GM12878 (cell line): ENCODE measurements around the gene DIAPH3. TPM values are rescaled to one million over a fixed set of nuclear protein-coding genes. Genes with fewer than 3 reads are reported as not detected.

Experiments used
- ATAC-seq: fragments of 200-7000 bp; cut with Tn5 transposase; 3 replicates; pipeline ENCODE4 v1.9.1; 2020; ENCODE audit warnings: mild to moderate bottlenecking, moderate library complexity
- BruUV-seq: library from RNA; stranded (reverse); fragments of 400-500 nt; replicated peaks from 2 replicates; lab custom pipeline; 2021; lab: Mats Ljungman, UMichigan
- CTCF ChIA-PET: fragments of 300-600 bp; sonication (Branson Sonifier 250); formaldehyde crosslinking; extraction: SDS; loops from one replicate; lab custom pipeline; 2021; ENCODE audit warnings: inconsistent platforms; lab: Yijun Ruan, JAX
- POLR2A ChIA-PET: fragments of 350-600 bp; formaldehyde crosslinking; extraction: SDS; loops from one replicate; lab custom pipeline; 2021; ENCODE audit warnings: inconsistent platforms; lab: Charles Lee
- RAD21 ChIA-PET: fragments of 300-600 bp; sonication (Branson Sonifier 250); formaldehyde crosslinking; loops from one replicate; lab custom pipeline; 2023; ENCODE audit warnings: antibody characterized with exemption; ENCODE audit not compliant: unreplicated experiment; lab: Charles Lee
- SMC1A ChIA-PET: fragments of 300-600 bp; sonication (Branson Sonifier 250); formaldehyde crosslinking; loops from one replicate; lab custom pipeline; 2023; ENCODE audit not compliant: unreplicated experiment, uncharacterized antibody; lab: Charles Lee
- DNase-seq: peaks from one replicate; pipeline ENCODE4 v3.0.0-alpha.2; 2011; ENCODE audit warnings: low read depth, low spot score
- FAIRE-seq: peaks from 3 replicates; lab custom pipeline; 2011; peaks lifted over from hg19 to GRCh38; lab: Jason Lieb, UNC
- H2AFZ ChIP-seq: 2 replicates; pipeline ENCODE4 v1.6.0; 2011; ENCODE audit warnings: low read depth, low read length, control low read depth; ENCODE audit not compliant: control insufficient read depth
- H3K27ac ChIP-seq: 2 replicates; pipeline ENCODE4 v1.5.1; 2011; ENCODE audit warnings: control low read depth; ENCODE audit not compliant: control insufficient read depth, insufficient read depth
- H3K27me3 ChIP-seq, 2 experiments: replicated peaks in 1 of 2; 2 replicates each; pipeline versions ENCODE4 v1.6.0 to v1.6.1; 2011; ENCODE audit warnings: low read length in 1 of 2; ENCODE audit not compliant: control insufficient read depth in 2 of 2, insufficient read depth in 2 of 2
- H3K36me3 ChIP-seq, 2 experiments: 2 replicates each; pipeline ENCODE4 v1.5.1; 2011; ENCODE audit warnings: low read length in 1 of 2; ENCODE audit not compliant: control insufficient read depth in 2 of 2, insufficient read depth in 2 of 2
- H3K4me1 ChIP-seq: 2 replicates; pipeline ENCODE4 v1.6.1; 2011; ENCODE audit warnings: mild to moderate bottlenecking, low read length, moderate library complexity, mixed read lengths; ENCODE audit not compliant: control insufficient read depth, insufficient read depth
- H3K4me2 ChIP-seq: 2 replicates; pipeline ENCODE4 v1.6.0; 2011; ENCODE audit warnings: control low read depth; ENCODE audit not compliant: control insufficient read depth, insufficient read depth
- H3K4me3 ChIP-seq: fragments of 200-600 bp; sonication (generic); 2 replicates; pipeline ENCODE4 v1.5.1; 2016
- H3K79me2 ChIP-seq: 2 replicates; pipeline ENCODE4 v1.6.0; 2011; ENCODE audit warnings: low read length; ENCODE audit not compliant: control insufficient read depth, insufficient read depth
- H3K9ac ChIP-seq: 2 replicates; pipeline ENCODE4 v1.8.0; 2011; ENCODE audit warnings: low read length, control low read depth, mixed read lengths; ENCODE audit not compliant: control insufficient read depth, insufficient read depth
- H3K9me3 ChIP-seq: replicated peaks from 3 replicates; pipeline ENCODE4 v1.5.1; 2011; ENCODE audit warnings: mild to moderate bottlenecking, low read length; ENCODE audit not compliant: control insufficient read depth, insufficient read depth
- H4K20me1 ChIP-seq: 2 replicates; pipeline ENCODE4 v1.6.0; 2011; ENCODE audit not compliant: control insufficient read depth, insufficient read depth
- BRCA1 ChIP-seq: IDR thresholded peaks from 2 replicates; pipeline ENCODE4 v1.6.1; 2011; ENCODE audit warnings: low read depth, low read length, improper control_type of control experiment
- GABPA ChIP-seq: IDR thresholded peaks from 2 replicates; pipeline ENCODE4 v1.6.1; 2014; ENCODE audit warnings: antibody characterized with exemption, low read depth, mild to moderate bottlenecking, inconsistent platforms
- IRF5 ChIP-seq: fragments of 450-650 bp; IDR thresholded peaks from 2 replicates; pipeline ENCODE4 v1.6.1; 2017; ENCODE audit warnings: borderline replicate concordance
- LARP7 ChIP-seq: fragments of 450-650 bp; IDR thresholded peaks from 2 replicates; pipeline ENCODE4 v1.6.1; 2017; ENCODE audit warnings: mild to moderate bottlenecking
- MEF2A ChIP-seq: IDR thresholded peaks from 2 replicates; pipeline ENCODE4 v1.6.1; 2011; ENCODE audit warnings: low read depth, mild to moderate bottlenecking, low read length, moderate library complexity; ENCODE audit not compliant: insufficient read depth
- NBN ChIP-seq: fragments of 450-650 bp; IDR thresholded peaks from 2 replicates; pipeline ENCODE4 v1.6.1; 2016
- NFXL1 ChIP-seq: fragments of 450-650 bp; IDR thresholded peaks from 2 replicates; pipeline ENCODE4 v1.6.1; 2017; ENCODE audit warnings: antibody characterized with exemption, mild to moderate bottlenecking, borderline replicate concordance
- POLR2AphosphoS5 ChIP-seq: IDR thresholded peaks from 2 replicates; pipeline ENCODE4 v1.6.1; 2011; ENCODE audit warnings: mild to moderate bottlenecking, low read length, inconsistent platforms
- RAD21 ChIP-seq: IDR thresholded peaks from 2 replicates; pipeline ENCODE4 v1.6.1; 2011; ENCODE audit warnings: mild to moderate bottlenecking, low read depth, low read length, moderate library complexity; ENCODE audit not compliant: insufficient read depth
- RBBP5 ChIP-seq: fragments of 200-600 bp; sonication (generic); conservative IDR thresholded peaks from 2 replicates; pipeline ENCODE4 v1.6.1; 2016
- SMARCA5 ChIP-seq: fragments of 450-650 bp; IDR thresholded peaks from 2 replicates; pipeline ENCODE4 v1.6.1; 2017; ENCODE audit warnings: mild to moderate bottlenecking
- SMC3 ChIP-seq: IDR thresholded peaks from 2 replicates; pipeline ENCODE4 v1.6.1; 2011; ENCODE audit warnings: low read length, improper control_type of control experiment, borderline replicate concordance
- SPI1 ChIP-seq: IDR thresholded peaks from 2 replicates; pipeline ENCODE4 v1.6.1; 2011; ENCODE audit warnings: low read depth, mild to moderate bottlenecking, low read length, moderate library complexity, borderline replicate concordance; ENCODE audit not compliant: insufficient read depth
- STAT3 ChIP-seq: IDR thresholded peaks from 2 replicates; pipeline ENCODE4 v1.6.1; 2011; ENCODE audit warnings: low read depth, low read length, improper control_type of control experiment
- TBL1XR1 ChIP-seq: IDR thresholded peaks from 2 replicates; pipeline ENCODE4 v1.6.1; 2012; ENCODE audit warnings: low read depth, low read length, improper control_type of control experiment
- YBX1 ChIP-seq: fragments of 450-650 bp; IDR thresholded peaks from 2 replicates; pipeline ENCODE4 v1.6.1; 2016; ENCODE audit warnings: antibody characterized with exemption
- ZBTB33 ChIP-seq: fragments of 450-650 bp; IDR thresholded peaks from 2 replicates; pipeline ENCODE4 v1.6.1; 2017; ENCODE audit warnings: mild to moderate bottlenecking
- ZZZ3 ChIP-seq: IDR thresholded peaks from 2 replicates; pipeline ENCODE4 v1.6.1; 2011; ENCODE audit warnings: low read depth; ENCODE audit not compliant: control insufficient read depth, insufficient read length
- WGBS: methylation state at CpG from one replicate; pipeline ENCODE4 v1.1.6; 2016; ENCODE audit warnings: low lambda C conversion rate; ENCODE audit not compliant: insufficient replicate concordance, insufficient coverage; ENCODE audit errors: missing lambda C conversion rate; 5-methylcytosine and 5-hydroxymethylcytosine counted together
- in situ Hi-C: fragments of 300-500 bp; cut with MboI; formaldehyde crosslinking; loops from 9 replicates; pipeline ENCODE4 v1.14.3; 2018; ENCODE audit warnings: mixed read lengths
- intact Hi-C: fragments of 100-400 bp; cut with micrococcal nuclease; formaldehyde crosslinking; loops from one replicate; pipeline ENCODE4 v1.14.2; 2022; ENCODE audit not compliant: unreplicated experiment
- polyA plus RNA-seq, 11 experiments: library from polyadenylated mRNA; depleted of rRNA in 4 of 11; unstranded in 6 of 11; stranded (reverse) in 5 of 11; fragments of >200 nt; fragmentation: Nextera tagmentation in 4 of 11; fragmentation: Illumina TruSeq in 1 of 11; extraction: Ambion mirVana in 4 of 11; extraction: Trizol in 1 of 11; gene quantifications; 1 replicate in 1 of 11; 2 replicates in 10 of 11; pipeline versions ENCODE4 v1.2.1 to v1.2.3, GENCODE V29; 2011 to 2016; ENCODE audit warnings: inconsistent platforms in 2 of 11, missing spikeins in 2 of 11, low read depth in 1 of 11
- total RNA-seq, 4 experiments: library from RNA; depleted of rRNA in 3 of 4; stranded (reverse); fragments of >200 nt in 3 of 4; fragmentation: Illumina TruSeq in 1 of 4; extraction: Trizol in 1 of 4; gene quantifications; 2 replicates each; pipeline versions ENCODE4 v1.2.1 to v1.2.3, GENCODE V29; 2013 to 2021

DIAPH3 gene
- total and polyA plus RNA-seq, 10 of the 15 experiments (the other 5 are each of a cell fraction or from before 2014, with no cell fraction given), result 10.1 to 25.2 (median 15.4) TPM

- H3K9me3 ChIP-seq, result no peaks in the 10 kb centered on the region
- H3K4me1 ChIP-seq, result no peaks in the 10 kb centered on the region
- no peaks in the 10 kb centered on the region for H4K20me1 ChIP-seq
- no TSS peak for BruUV-seq
- ATAC-seq, result no peak
- no peaks in the 10 kb centered on the region for H3K36me3 ChIP-seq
- no peak overlapping the region for H3K9ac ChIP-seq
- no peak overlapping the region for H3K4me3 ChIP-seq
- TF ChIP-seq NBN, result no peak
- no peak for TF ChIP-seq BRCA1
- TF ChIP-seq GABPA, result no peak
- no peak for TF ChIP-seq RBBP5
- TF ChIP-seq SPI1, result no peak
- no peak for TF ChIP-seq RAD21
- no peak for TF ChIP-seq NFXL1
- no peak for TF ChIP-seq SMC3
- no peak overlapping the region for H3K27ac ChIP-seq
- ChIA-PET RAD21 (no interaction called here), POLR2A (no interaction called here), SMC1A (no interaction called here), CTCF (interaction anchor here (0.7 kb wide), 1 partner anchor 8 kb away, joined by 3 read pairs; no protein-coding TSS in a partner anchor)
- no peaks in the 10 kb centered on the region for H3K79me2 ChIP-seq
- DNase-seq, result no peak
- FAIRE-seq, result no peak
- no peak overlapping the region for H3K4me2 ChIP-seq
- no peaks in the 10 kb centered on the region for H3K27me3 ChIP-seq
- in situ Hi-C loops (no loop called here), intact Hi-C loops (no loop called here)
- WGBS, result 96% methylated on average over 2 of the region's 2 CpGs
- H2AFZ ChIP-seq, result no peak overlapping the region
Observed at GRCh38 chr13:59888408-59888807, 275.3 kb downstream of the DIAPH3 start.

- Histone ChIP-seq H3K27me3 (no peaks in the 10 kb centered on the region), H3K9me3 (no peaks in the 10 kb centered on the region), H3K36me3 (no peaks in the 10 kb centered on the region), H3K4me3 (no peak overlapping the region), H3K27ac (no peak overlapping the region), H3K9ac (no peak overlapping the region), H3K4me1 (no peaks in the 10 kb centered on the region), H3K4me2 (no peak overlapping the region), H2AFZ (no peak overlapping the region), H3K79me2 (no peaks in the 10 kb centered on the region), H4K20me1 (no peaks in the 10 kb centered on the region)
- CTCF ChIA-PET, result interaction anchor here (1.6 to 1.9 kb wide), 2 partner anchors 8 to 22 kb away, joined by 3 to 10 read pairs; no protein-coding TSS in a partner anchor
- FAIRE-seq, result no peak
- RAD21 ChIA-PET, result no interaction called here
- SMC1A ChIA-PET, result interaction anchor here (0.7 to 1.9 kb wide), 5 partner anchors 9 to 444 kb away, joined by 3 to 6 read pairs (median 3); no protein-coding TSS in a partner anchor
- no peak for DNase-seq
- intact Hi-C loops, result no loop called here
- POLR2A ChIA-PET, result interaction anchor here (0.7 kb wide), 1 partner anchor 636 kb away, joined by 7 read pairs; no protein-coding TSS in a partner anchor
- in situ Hi-C loops, result no loop called here
- no TSS peak for BruUV-seq
- no peak for ATAC-seq
- WGBS, result 96% methylated on average over 2 of the region's 3 CpGs
- TF ChIP-seq MEF2A, result no peak
- TF ChIP-seq IRF5, result no peak
- TF ChIP-seq STAT3, result no peak
- TF ChIP-seq ZZZ3, result no peak
- no peak for TF ChIP-seq ZBTB33
- no peak for TF ChIP-seq RBBP5
- TF ChIP-seq LARP7, result no peak
- TF ChIP-seq YBX1, result no peak
- TF ChIP-seq SMARCA5, result no peak
- TF ChIP-seq NFXL1, result no peak
- no peak for TF ChIP-seq POLR2AphosphoS5
- no peak for TF ChIP-seq TBL1XR1
Observed at GRCh38 chr13:59885076-59885475, 278.7 kb downstream of the DIAPH3 start.
